Measurements from ENCODE around the gene NOS1. TPM values are rescaled to one million over a fixed set of nuclear protein-coding genes. Genes with fewer than 3 reads are reported as not detected.

NOS1 gene
- total and polyA plus RNA-seq, 2 donors (not counting 1 experiment from before 2014, with no cell fraction given) = under 0.01 TPM; not detected in 1

GRCh38 chr12:117343296-117343695 lies 18.1 kb downstream of the NOS1 start:
- Histone ChIP-seq H3K27me3 (ENCODE audit: control insufficient read depth, insufficient read depth, low read length) (no peaks in the 10 kb centered on the region), H3K9ac (ENCODE audit: insufficient read depth, low read length) (no peak overlapping the region), H4K20me1 (ENCODE audit: control insufficient read depth, extremely low read depth, insufficient read depth, low read length) (no peaks in the 10 kb centered on the region), H3K4me1 (ENCODE audit: control insufficient read depth, extremely low read depth, insufficient read depth, low read length) (no peaks in the 10 kb centered on the region), H3K79me2 (ENCODE audit: control insufficient read depth, insufficient read depth, low read length) (no peaks in the 10 kb centered on the region), H3K36me3 (ENCODE audit: control insufficient read depth, insufficient read depth, low read length) (no peaks in the 10 kb centered on the region), H3K9me3 (ENCODE audit: control insufficient read depth, insufficient read depth, low read depth, low read length) (no peaks in the 10 kb centered on the region), H3K4me3 (replicated peaks in 1 of 4; ENCODE audit: control extremely low read depth in 1 of 4, insufficient read depth in 1 of 4, low read depth in 3 of 4, low read length in 4 of 4) (no peak overlapping the region), H2AFZ (ENCODE audit: low read length) (no peak overlapping the region), H3K27ac (ENCODE audit: insufficient read depth, low read length) (no peak overlapping the region), H3K4me2 (ENCODE audit: extremely low read depth, insufficient read depth, low read length) (no peak overlapping the region)
- no peak for DNase-seq (ENCODE audit: low read depth in 2 of 2)
- TF ChIP-seq EZH2 (IDR thresholded peaks at IDR 0.05; ENCODE audit: low read length, missing control alignments) (no peak), CTCF (conservative IDR thresholded peaks at IDR 0.05 in 1 of 2, IDR thresholded peaks at IDR 0.05 in 1 of 2; ENCODE audit: low read depth in 1 of 2, low read length in 2 of 2) (no peak)

GRCh38 chr12:117342682-117343081 lies 18.7 kb downstream of the NOS1 start:
- Histone ChIP-seq H3K27ac (ENCODE audit: insufficient read depth, low read length) (no peak overlapping the region), H3K4me2 (ENCODE audit: extremely low read depth, insufficient read depth, low read length) (no peak overlapping the region), H3K9ac (ENCODE audit: insufficient read depth, low read length) (no peak overlapping the region), H3K36me3 (ENCODE audit: control insufficient read depth, insufficient read depth, low read length) (no peaks in the 10 kb centered on the region), H2AFZ (ENCODE audit: low read length) (no peak overlapping the region), H4K20me1 (ENCODE audit: control insufficient read depth, extremely low read depth, insufficient read depth, low read length) (no peaks in the 10 kb centered on the region), H3K27me3 (ENCODE audit: control insufficient read depth, insufficient read depth, low read length) (no peaks in the 10 kb centered on the region), H3K4me3 (replicated peaks in 1 of 4; ENCODE audit: control extremely low read depth in 1 of 4, insufficient read depth in 1 of 4, low read depth in 3 of 4, low read length in 4 of 4) (no peak overlapping the region), H3K4me1 (ENCODE audit: control insufficient read depth, extremely low read depth, insufficient read depth, low read length) (no peaks in the 10 kb centered on the region), H3K9me3 (ENCODE audit: control insufficient read depth, insufficient read depth, low read depth, low read length) (no peaks in the 10 kb centered on the region), H3K79me2 (ENCODE audit: control insufficient read depth, insufficient read depth, low read length) (no peaks in the 10 kb centered on the region)
- no peak for DNase-seq (ENCODE audit: low read depth in 2 of 2)
- no peak for TF ChIP-seq EZH2 (IDR thresholded peaks at IDR 0.05; ENCODE audit: low read length, missing control alignments)
- no peak for TF ChIP-seq CTCF (conservative IDR thresholded peaks at IDR 0.05 in 1 of 2, IDR thresholded peaks at IDR 0.05 in 1 of 2; ENCODE audit: low read depth in 1 of 2, low read length in 2 of 2)

GRCh38 chr12:117342247-117342646 lies 19.2 kb downstream of the NOS1 start:
- H3K9ac ChIP-seq (ENCODE audit: insufficient read depth, low read length) = no peak overlapping the region
- no peak overlapping the region for H3K4me2 ChIP-seq (ENCODE audit: extremely low read depth, insufficient read depth, low read length)
- TF ChIP-seq CTCF (conservative IDR thresholded peaks at IDR 0.05 in 1 of 2, IDR thresholded peaks at IDR 0.05 in 1 of 2; ENCODE audit: low read depth in 1 of 2, low read length in 2 of 2) (no peak), EZH2 (IDR thresholded peaks at IDR 0.05; ENCODE audit: low read length, missing control alignments) (no peak)
- no peak for DNase-seq (ENCODE audit: low read depth in 2 of 2)
- H3K4me1 ChIP-seq (ENCODE audit: control insufficient read depth, extremely low read depth, insufficient read depth, low read length) = no peaks in the 10 kb centered on the region
- no peak overlapping the region for H3K4me3 ChIP-seq (replicated peaks in 1 of 4; ENCODE audit: control extremely low read depth in 1 of 4, insufficient read depth in 1 of 4, low read depth in 3 of 4, low read length in 4 of 4)
- H3K9me3 ChIP-seq (ENCODE audit: control insufficient read depth, insufficient read depth, low read depth, low read length) = no peaks in the 10 kb centered on the region
- no peak overlapping the region for H3K27ac ChIP-seq (ENCODE audit: insufficient read depth, low read length)
- H3K36me3 ChIP-seq (ENCODE audit: control insufficient read depth, insufficient read depth, low read length) = no peaks in the 10 kb centered on the region
- H3K79me2 ChIP-seq (ENCODE audit: control insufficient read depth, insufficient read depth, low read length) = no peaks in the 10 kb centered on the region
- H4K20me1 ChIP-seq (ENCODE audit: control insufficient read depth, extremely low read depth, insufficient read depth, low read length) = no peaks in the 10 kb centered on the region
- no peak overlapping the region for H2AFZ ChIP-seq (ENCODE audit: low read length)
- no peaks in the 10 kb centered on the region for H3K27me3 ChIP-seq (ENCODE audit: control insufficient read depth, insufficient read depth, low read length)

All from fibroblast of lung (primary cell).